K562 (cell line): Measurements from ENCODE around the gene ROR2. TPM values are rescaled to one million over a fixed set of nuclear protein-coding genes. Genes with fewer than 3 reads are reported as not detected.

ENCODE experiments used
- ARID1B ChIP-seq: fragments of 450-650 bp; IDR thresholded peaks from 2 replicates; pipeline ENCODE4 v1.6.1; 2016; ENCODE audit warnings: antibody characterized with exemption, mild to moderate bottlenecking, inconsistent platforms
- FOXP4 ChIP-seq: sonication (generic); formaldehyde crosslinking; IDR thresholded peaks from 2 replicates; pipeline ENCODE4 v1.8.0; 2022; ENCODE audit warnings: mild to moderate bottlenecking, missing genetic modification reagents, borderline replicate concordance
- ID3 ChIP-seq, 2 experiments: fragments of 250-450 bp in 1 of 2; fragments of 450-650 bp in 1 of 2; sonication (Bioruptor Pico) in 1 of 2; IDR thresholded peaks; 2 replicates each; pipeline versions ENCODE4 v1.6.1 to v1.8.0; 2016 to 2021; ENCODE audit warnings: mild to moderate bottlenecking in 2 of 2, moderate library complexity in 2 of 2, missing compliant biosample characterization in 1 of 2, missing genetic modification characterization in 1 of 2
- MAX ChIP-seq: sonication (generic); formaldehyde crosslinking; IDR thresholded peaks from 2 replicates; pipeline ENCODE4 v1.9.0; 2022; ENCODE audit warnings: mild to moderate bottlenecking, missing genetic modification reagents
- NCOR1 ChIP-seq: fragments of 450-650 bp; IDR thresholded peaks from 2 replicates; pipeline ENCODE4 v1.6.1; 2016; ENCODE audit warnings: mild to moderate bottlenecking, moderate library complexity
- PML ChIP-seq: IDR thresholded peaks from 2 replicates; pipeline ENCODE4 v1.6.1; 2012; ENCODE audit warnings: low read length, inconsistent platforms
- RNF2 ChIP-seq: sonication (generic); IDR thresholded peaks from 2 replicates; pipeline ENCODE4 v1.6.1; 2016
- SMAD4 ChIP-seq: fragments of 250-450 bp; sonication (Bioruptor Pico); conservative IDR thresholded peaks from 2 replicates; pipeline ENCODE4 v1.8.0; 2021; ENCODE audit warnings: inconsistent platforms, mild to moderate bottlenecking, moderate library complexity
- SMARCC2 ChIP-seq: fragments of 450-650 bp; IDR thresholded peaks from 2 replicates; pipeline ENCODE4 v1.6.1; 2017; ENCODE audit warnings: antibody characterized with exemption, moderate library complexity, mild to moderate bottlenecking, low read depth
- SRF ChIP-seq, 2 experiments: fragments of 250-450, 450-650 bp in 1 of 2; sonication (Bioruptor Pico) in 1 of 2; sonication (generic) in 1 of 2; formaldehyde crosslinking; IDR thresholded peaks; 2 replicates each; pipeline versions ENCODE4 v1.5.0 to v1.5.1; 2020 to 2022; ENCODE audit warnings: mild to moderate bottlenecking in 1 of 2, missing genetic modification reagents in 1 of 2
- TRIM24 ChIP-seq, 2 experiments: fragments of 450-650 bp; IDR thresholded peaks; 2 replicates each; pipeline ENCODE4 v1.6.1; 2016
- ZBTB43 ChIP-seq: sonication (generic); formaldehyde crosslinking; IDR thresholded peaks from 2 replicates; pipeline ENCODE4 v1.8.0; 2023; ENCODE audit warnings: mild to moderate bottlenecking, missing genetic modification reagents
- ZBTB9 ChIP-seq: fragments of 450-650 bp; formaldehyde crosslinking; IDR thresholded peaks from 2 replicates; pipeline ENCODE4 v1.4.0; 2020; ENCODE audit warnings: mild to moderate bottlenecking, moderate library complexity
- polyA plus RNA-seq, 8 experiments: library from polyadenylated mRNA; depleted of rRNA in 4 of 8; stranded (reverse) in 5 of 8; unstranded in 3 of 8; fragments of >200 nt; fragmentation: Nextera tagmentation in 2 of 8; fragmentation: Illumina TruSeq in 1 of 8; extraction: Ambion mirVana in 2 of 8; extraction: Trizol in 1 of 8; gene quantifications; 2 replicates each; pipeline versions ENCODE4 v1.2.1 to v1.2.3, GENCODE V29; 2011 to 2014; ENCODE audit warnings: inconsistent platforms in 1 of 8, missing spikeins in 1 of 8
- total RNA-seq, 7 experiments: library from RNA; depleted of rRNA in 6 of 7; stranded (reverse); fragments of >200 nt in 6 of 7; fragmentation: Illumina TruSeq in 2 of 7; extraction: Trizol in 2 of 7; gene quantifications; 2 replicates each; pipeline versions ENCODE4 v1.2.1 to v1.2.3, GENCODE V29; 2011 to 2021; ENCODE audit warnings: low replicate concordance in 1 of 7
- TF ChIP-seq, protein P1 (sequence below): sonication (generic); formaldehyde crosslinking; IDR thresholded peaks from 2 replicates; pipeline ENCODE4 v1.8.1; 2022; ENCODE audit warnings: missing genetic modification reagents
- TF ChIP-seq, protein P2 (sequence below): fragments of 450-650 bp; IDR thresholded peaks from 2 replicates; pipeline ENCODE4 v1.6.1; 2016; ENCODE audit warnings: borderline replicate concordance
- TF ChIP-seq, protein P3 (sequence below): fragments of 450-650 bp; formaldehyde crosslinking; IDR thresholded peaks from 2 replicates; pipeline ENCODE4 v1.4.0; 2022; ENCODE audit warnings: mild to moderate bottlenecking, moderate library complexity

Gene ROR2
- total and polyA plus RNA-seq, 9 of the 15 experiments (the other 6 are each of a cell fraction or from before 2014, with no cell fraction given) = 5.6 to 33.8 (median 15.3) TPM

GRCh38 chr9:91515074-91515687, 434.8 kb downstream of the ROR2 start (continued):
- TF ChIP-seq ZBTB43 (CRISPR knock-in tag) (no peak), ZBTB9 (peak; percentile 54; the same call in 1 of the 2 replicates), RNF2 (0 out of 2 replicates have a peak, but pooled peaks have one; percentile 45), SMAD4 (peak; percentile 64), NCOR1 (peak; percentile 7; the same call in 1 of the 2 replicates), PML (no peak), SRF (CRISPR knock-in tag; IDR thresholded peaks at IDR 0.05) (0 out of 4 replicates have a peak, but pooled peaks of 1 of the 2 experiments have one; percentile 38), ID3 (CRISPR knock-in tag; IDR thresholded peaks at IDR 0.05) (no peak), ID3 (tag; IDR thresholded peaks at IDR 0.05) (peak; percentile 50; the same call in 1 of the 2 replicates), ARID1B (peak; percentile 78), FOXP4 (0 out of 2 replicates have a peak, but pooled peaks have one; percentile 66), SMARCC2 (peak; percentile 82), TRIM24 (IDR thresholded peaks at IDR 0.05) (peak; percentile 44 to 56; a peak in 2 of 4 replicates), MAX (peak; percentile 47; the same call in 1 of the 2 replicates)
- TF ChIP-seq, protein P1, sequence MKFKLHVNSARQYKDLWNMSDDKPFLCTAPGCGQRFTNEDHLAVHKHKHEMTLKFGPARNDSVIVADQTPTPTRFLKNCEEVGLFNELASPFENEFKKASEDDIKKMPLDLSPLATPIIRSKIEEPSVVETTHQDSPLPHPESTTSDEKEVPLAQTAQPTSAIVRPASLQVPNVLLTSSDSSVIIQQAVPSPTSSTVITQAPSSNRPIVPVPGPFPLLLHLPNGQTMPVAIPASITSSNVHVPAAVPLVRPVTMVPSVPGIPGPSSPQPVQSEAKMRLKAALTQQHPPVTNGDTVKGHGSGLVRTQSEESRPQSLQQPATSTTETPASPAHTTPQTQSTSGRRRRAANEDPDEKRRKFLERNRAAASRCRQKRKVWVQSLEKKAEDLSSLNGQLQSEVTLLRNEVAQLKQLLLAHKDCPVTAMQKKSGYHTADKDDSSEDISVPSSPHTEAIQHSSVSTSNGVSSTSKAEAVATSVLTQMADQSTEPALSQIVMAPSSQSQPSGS = peak; percentile 68; the same call in 1 of the 2 replicates
- TF ChIP-seq, protein P2, sequence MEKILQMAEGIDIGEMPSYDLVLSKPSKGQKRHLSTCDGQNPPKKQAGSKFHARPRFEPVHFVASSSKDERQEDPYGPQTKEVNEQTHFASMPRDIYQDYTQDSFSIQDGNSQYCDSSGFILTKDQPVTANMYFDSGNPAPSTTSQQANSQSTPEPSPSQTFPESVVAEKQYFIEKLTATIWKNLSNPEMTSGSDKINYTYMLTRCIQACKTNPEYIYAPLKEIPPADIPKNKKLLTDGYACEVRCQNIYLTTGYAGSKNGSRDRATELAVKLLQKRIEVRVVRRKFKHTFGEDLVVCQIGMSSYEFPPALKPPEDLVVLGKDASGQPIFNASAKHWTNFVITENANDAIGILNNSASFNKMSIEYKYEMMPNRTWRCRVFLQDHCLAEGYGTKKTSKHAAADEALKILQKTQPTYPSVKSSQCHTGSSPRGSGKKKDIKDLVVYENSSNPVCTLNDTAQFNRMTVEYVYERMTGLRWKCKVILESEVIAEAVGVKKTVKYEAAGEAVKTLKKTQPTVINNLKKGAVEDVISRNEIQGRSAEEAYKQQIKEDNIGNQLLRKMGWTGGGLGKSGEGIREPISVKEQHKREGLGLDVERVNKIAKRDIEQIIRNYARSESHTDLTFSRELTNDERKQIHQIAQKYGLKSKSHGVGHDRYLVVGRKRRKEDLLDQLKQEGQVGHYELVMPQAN = no peak
- TF ChIP-seq, protein P3, sequence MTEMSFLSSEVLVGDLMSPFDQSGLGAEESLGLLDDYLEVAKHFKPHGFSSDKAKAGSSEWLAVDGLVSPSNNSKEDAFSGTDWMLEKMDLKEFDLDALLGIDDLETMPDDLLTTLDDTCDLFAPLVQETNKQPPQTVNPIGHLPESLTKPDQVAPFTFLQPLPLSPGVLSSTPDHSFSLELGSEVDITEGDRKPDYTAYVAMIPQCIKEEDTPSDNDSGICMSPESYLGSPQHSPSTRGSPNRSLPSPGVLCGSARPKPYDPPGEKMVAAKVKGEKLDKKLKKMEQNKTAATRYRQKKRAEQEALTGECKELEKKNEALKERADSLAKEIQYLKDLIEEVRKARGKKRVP (CRISPR knock-in tag) = 0 out of 2 replicates have a peak, but pooled peaks have one; percentile 52
